NCI-H2107 (cell line): ENCODE data around the gene CFDP1.

Experiments
- DNase-seq: peaks from one replicate; lab custom pipeline; 2025; lab: John Stamatoyannopoulos, UW

CFDP1 gene

GRCh38 chr16:75406943-75407342 lies 26.4 kb downstream of the CFDP1 start:
- DNase-seq, result no peak

GRCh38 chr16:75402821-75403475 lies 30.4 kb downstream of the CFDP1 start:
- no peak for DNase-seq

- no peak for DNase-seq
Observed at GRCh38 chr16:75402159-75402820, 31.0 kb downstream of the CFDP1 start.

GRCh38 chr16:75401691-75402090 lies 31.6 kb downstream of the CFDP1 start:
- DNase-seq, result no peak

GRCh38 chr16:75398333-75398732 lies 35.0 kb downstream of the CFDP1 start:
- no peak for DNase-seq

GRCh38 chr16:75394941-75395340 lies 38.4 kb downstream of the CFDP1 start:
- no peak for DNase-seq

GRCh38 chr16:75392906-75393305 lies 40.4 kb downstream of the CFDP1 start:
- no peak for DNase-seq

- no peak for DNase-seq
Observed at GRCh38 chr16:75390926-75391653, 42.2 kb downstream of the CFDP1 start.

- no peak for DNase-seq
Observed at GRCh38 chr16:75389096-75389690, 44.1 kb downstream of the CFDP1 start.

- DNase-seq, result no peak
Observed at GRCh38 chr16:75387951-75388350, 45.4 kb downstream of the CFDP1 start.

- DNase-seq, result no peak
Observed at GRCh38 chr16:75385507-75386152, 47.7 kb downstream of the CFDP1 start.

- DNase-seq, result no peak
Observed at GRCh38 chr16:75383141-75383540, 50.2 kb downstream of the CFDP1 start.

GRCh38 chr16:75382611-75383010 lies 50.7 kb downstream of the CFDP1 start:
- DNase-seq, result no peak

GRCh38 chr16:75380870-75381269 lies 52.4 kb downstream of the CFDP1 start:
- no peak for DNase-seq

GRCh38 chr16:75379911-75380847 lies 53.1 kb downstream of the CFDP1 start:
- no peak for DNase-seq

- DNase-seq, result no peak
Observed at GRCh38 chr16:75379339-75379738, 54.0 kb downstream of the CFDP1 start.

- DNase-seq, result no peak
Observed at GRCh38 chr16:75378616-75379015, 54.7 kb downstream of the CFDP1 start.

- no peak for DNase-seq
Observed at GRCh38 chr16:75377729-75378386, 55.4 kb downstream of the CFDP1 start.

- DNase-seq, result no peak
Observed at GRCh38 chr16:75376475-75377161, 56.7 kb downstream of the CFDP1 start.

GRCh38 chr16:75374388-75374787 lies 58.9 kb downstream of the CFDP1 start:
- no peak for DNase-seq
